NCI-H2081 treated with DMSO at 0.1 percent for 48 hours (cell line): ENCODE data around the gene TSEN54.

Source experiments
- DNase-seq: peaks from one replicate; lab custom pipeline; 2025; lab: John Stamatoyannopoulos, UW

Gene TSEN54

DNA sequence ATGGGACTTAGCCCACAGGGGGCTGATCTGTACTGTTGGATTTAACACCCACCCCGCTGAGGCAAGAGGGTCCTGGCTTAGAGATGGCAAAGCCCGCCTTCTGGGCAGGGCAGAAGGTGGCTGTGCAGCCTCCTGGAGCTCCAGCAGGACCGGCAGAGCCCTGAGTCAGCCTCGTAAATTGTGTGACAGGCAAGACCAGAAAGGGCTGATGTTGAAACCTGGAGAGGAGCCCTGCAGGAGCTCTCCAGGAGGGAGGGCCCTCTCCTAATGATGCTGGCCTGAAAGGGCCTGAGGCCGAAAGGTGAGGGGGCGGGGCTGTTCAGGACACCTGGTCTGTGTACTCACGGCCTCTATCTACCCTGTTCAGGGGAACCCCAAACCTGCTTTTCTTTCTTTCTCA is 48.7 kb downstream of the TSEN54 start:
- no peak for DNase-seq

DNA sequence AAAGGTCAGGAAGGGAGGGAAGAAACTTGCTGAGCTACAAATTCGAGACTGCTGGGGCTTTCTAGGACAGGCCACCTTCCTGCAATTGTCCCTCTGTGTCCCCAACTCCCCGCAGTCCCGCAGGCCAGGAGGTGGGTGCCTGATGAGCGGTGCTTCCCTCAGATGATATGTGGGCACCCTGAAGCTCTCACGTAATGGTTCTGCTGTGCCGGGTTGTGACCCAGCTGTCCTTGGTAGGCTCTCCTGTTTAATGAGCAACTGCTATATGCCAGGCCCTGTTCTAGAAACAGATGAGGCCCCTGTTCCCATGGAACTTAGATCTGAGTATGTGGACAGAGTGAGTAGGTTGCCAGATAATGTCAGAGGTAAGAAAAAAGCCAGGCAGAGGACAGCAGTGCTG is 49.3 kb downstream of the TSEN54 start:
- DNase-seq: no peak

GRCh38 chr17:75566416-75566815 is 50.1 kb downstream of the TSEN54 start:
- no peak for DNase-seq

GRCh38 chr17:75566834-75567233 is 50.5 kb downstream of the TSEN54 start:
- DNase-seq: no peak

DNA sequence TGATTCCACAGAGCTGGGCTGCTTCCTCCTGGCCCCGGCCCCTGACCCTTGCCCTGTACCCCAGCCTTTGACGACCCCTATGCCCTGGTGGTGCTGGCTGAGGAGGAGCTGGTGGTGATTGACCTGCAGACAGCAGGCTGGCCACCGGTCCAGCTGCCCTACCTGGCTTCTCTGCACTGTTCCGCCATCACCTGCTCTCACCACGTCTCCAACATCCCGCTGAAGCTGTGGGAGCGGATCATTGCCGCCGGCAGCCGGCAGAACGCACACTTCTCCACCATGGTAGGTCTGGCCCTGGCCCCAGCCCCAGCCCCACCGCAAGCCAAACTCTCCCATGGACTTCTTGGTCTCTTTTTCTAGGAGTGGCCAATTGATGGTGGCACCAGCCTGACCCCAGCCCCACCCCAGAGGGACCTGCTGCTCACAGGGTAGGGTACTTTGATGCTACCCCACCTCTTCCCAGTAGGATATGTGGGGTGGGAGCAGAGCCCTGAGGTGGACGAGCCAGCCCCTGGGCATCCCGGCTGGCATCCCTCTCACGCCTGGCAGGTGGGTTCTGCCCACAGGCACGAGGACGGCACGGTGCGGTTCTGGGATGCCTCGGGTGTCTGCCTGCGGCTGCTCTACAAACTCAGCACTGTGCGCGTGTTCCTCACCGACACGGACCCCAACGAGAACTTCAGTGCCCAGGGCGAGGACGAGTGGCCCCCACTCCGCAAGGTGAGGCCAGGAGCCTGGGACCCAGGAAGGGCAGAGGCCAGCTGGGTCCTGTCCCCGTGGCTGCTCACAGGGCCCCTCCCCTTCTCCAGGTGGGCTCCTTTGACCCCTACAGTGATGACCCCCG is 52.3 kb downstream of the TSEN54 start:
- DNase-seq: no peak

DNA sequence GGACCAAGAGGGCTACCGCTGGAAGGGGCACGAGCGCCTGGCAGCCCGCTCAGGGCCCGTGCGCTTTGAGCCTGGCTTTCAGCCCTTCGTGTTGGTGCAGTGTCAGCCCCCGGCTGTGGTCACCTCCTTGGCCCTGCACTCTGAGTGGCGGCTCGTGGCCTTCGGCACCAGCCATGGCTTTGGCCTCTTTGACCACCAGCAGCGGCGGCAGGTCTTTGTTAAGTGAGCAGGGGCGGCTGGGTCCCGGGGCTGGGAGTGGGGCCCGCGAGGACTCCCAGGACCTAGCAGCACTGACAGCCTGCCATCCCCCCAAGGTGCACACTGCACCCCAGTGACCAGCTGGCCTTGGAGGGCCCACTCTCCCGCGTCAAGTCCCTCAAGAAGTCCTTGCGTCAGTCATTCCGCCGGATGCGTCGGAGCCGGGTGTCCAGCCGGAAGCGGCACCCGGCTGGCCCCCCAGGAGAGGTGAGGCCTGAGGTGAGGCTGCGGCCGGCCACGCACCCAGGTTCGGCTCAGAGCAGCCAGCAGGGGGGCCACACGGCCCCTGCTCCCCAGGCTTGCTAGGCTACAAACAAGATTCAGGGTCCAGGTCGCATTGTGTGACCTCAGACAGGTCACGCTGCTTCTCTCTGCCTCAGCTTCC is 53.8 kb downstream of the TSEN54 start:
- no peak for DNase-seq

- DNase-seq: no peak
These were observed 54.4 kb downstream of the TSEN54 start for GRCh38 chr17:75570772-75571171.

- DNase-seq: no peak
These were observed 55.0 kb downstream of the TSEN54 start for GRCh38 chr17:75571197-75571884.

GRCh38 chr17:75571885-75572215 is 55.5 kb downstream of the TSEN54 start:
- no peak for DNase-seq

- no peak for DNase-seq
These were observed 56.6 kb downstream of the TSEN54 start for GRCh38 chr17:75572713-75573539.

DNA sequence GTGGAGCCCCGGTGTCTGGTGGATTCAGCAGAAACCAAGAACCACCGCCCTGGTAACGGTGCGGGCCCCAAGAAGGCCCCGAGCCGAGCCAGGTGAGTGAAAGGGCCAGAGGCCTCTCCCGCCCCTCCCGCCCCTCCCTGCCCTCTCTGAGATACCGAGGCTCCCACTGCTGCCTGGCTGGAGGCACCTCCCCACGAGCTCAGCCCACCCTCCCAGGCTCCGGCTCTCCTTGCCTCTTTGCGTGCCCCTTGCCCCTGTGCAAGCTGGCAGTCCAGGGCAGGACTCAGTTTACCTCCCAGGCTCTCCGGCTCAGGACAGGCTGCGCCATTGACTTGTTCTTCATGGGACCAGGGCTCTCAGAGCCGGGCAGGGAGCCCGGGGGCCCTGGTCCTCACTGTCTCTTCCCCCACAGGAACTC is 57.2 kb downstream of the TSEN54 start:
- no peak for DNase-seq

- DNase-seq: no peak
These were observed 57.7 kb downstream of the TSEN54 start for GRCh38 chr17:75573994-75574393.
